ENCODE measurements around the gene RNF223. TPM values are rescaled to one million over a fixed set of nuclear protein-coding genes. Genes with fewer than 3 reads are reported as not detected.
"Not testable (repeated sequence)": the region's sequence is repeated elsewhere in the genome, so short reads cannot be mapped to it uniquely, and the experiment has no call there.

Gene RNF223
- total and polyA plus RNA-seq, 11 donors: not detected

DNA sequence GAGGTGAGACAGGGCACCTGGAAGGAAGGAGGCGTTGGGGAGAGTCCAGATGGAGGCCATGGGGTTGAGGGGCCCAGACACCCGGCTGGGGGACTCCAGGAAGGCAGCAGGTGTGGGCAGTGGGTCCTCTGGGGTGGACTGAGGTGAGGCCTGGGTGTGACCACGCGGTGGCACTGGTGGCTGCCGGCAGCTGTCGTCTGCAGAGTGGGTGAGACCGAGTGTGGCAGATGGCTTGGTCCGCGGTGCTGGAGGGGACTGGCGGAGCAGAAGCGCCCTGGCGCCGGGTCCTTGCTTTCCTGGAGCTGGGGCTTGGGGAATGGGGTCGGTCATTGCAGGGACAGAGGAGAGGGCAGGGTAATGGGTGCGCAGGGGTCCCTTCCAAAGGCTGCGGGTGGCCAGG, 41.7 kb downstream of the RNF223 start:
- no peaks in the 10 kb centered on the region for H3K36me3 ChIP-seq
- peaks cover 3 to 26% (median 14%) of the 10 kb centered on the region in 12 donors for H3K4me1 ChIP-seq
- H3K4me3 ChIP-seq: peak overlapping the region in 10 of 12 donors; percentile 31 to 61 (median 53)
- peaks cover 0 to 45% (median 0%) of the 10 kb centered on the region in 9 donors for H3K27me3 ChIP-seq
- intact Hi-C loops (cut with DNase I): loop anchor here in 4 of 10 donors (2.0 to 10.0 kb wide), 5 partner anchors 82 to 332 kb away; partner anchors contain the start of gene C1orf159 (in 1 of the 4)
- no peak for DNase-seq
- TF ChIP-seq, protein P1, sequence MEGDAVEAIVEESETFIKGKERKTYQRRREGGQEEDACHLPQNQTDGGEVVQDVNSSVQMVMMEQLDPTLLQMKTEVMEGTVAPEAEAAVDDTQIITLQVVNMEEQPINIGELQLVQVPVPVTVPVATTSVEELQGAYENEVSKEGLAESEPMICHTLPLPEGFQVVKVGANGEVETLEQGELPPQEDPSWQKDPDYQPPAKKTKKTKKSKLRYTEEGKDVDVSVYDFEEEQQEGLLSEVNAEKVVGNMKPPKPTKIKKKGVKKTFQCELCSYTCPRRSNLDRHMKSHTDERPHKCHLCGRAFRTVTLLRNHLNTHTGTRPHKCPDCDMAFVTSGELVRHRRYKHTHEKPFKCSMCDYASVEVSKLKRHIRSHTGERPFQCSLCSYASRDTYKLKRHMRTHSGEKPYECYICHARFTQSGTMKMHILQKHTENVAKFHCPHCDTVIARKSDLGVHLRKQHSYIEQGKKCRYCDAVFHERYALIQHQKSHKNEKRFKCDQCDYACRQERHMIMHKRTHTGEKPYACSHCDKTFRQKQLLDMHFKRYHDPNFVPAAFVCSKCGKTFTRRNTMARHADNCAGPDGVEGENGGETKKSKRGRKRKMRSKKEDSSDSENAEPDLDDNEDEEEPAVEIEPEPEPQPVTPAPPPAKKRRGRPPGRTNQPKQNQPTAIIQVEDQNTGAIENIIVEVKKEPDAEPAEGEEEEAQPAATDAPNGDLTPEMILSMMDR (IDR thresholded peaks at IDR 0.05): no peak
- no peak for TF ChIP-seq POLR2A (IDR thresholded peaks at IDR 0.05)
- ATAC-seq: peak; percentile 60 to 75 (median 66)
- WGBS, 4 donors: 33 to 52% (median 34%) methylated on average over 10 to 16 of the region's 16 CpGs
- H3K9me3 ChIP-seq: no peaks in the 10 kb centered on the region
- no peak overlapping the region for H3K27ac ChIP-seq

DNA sequence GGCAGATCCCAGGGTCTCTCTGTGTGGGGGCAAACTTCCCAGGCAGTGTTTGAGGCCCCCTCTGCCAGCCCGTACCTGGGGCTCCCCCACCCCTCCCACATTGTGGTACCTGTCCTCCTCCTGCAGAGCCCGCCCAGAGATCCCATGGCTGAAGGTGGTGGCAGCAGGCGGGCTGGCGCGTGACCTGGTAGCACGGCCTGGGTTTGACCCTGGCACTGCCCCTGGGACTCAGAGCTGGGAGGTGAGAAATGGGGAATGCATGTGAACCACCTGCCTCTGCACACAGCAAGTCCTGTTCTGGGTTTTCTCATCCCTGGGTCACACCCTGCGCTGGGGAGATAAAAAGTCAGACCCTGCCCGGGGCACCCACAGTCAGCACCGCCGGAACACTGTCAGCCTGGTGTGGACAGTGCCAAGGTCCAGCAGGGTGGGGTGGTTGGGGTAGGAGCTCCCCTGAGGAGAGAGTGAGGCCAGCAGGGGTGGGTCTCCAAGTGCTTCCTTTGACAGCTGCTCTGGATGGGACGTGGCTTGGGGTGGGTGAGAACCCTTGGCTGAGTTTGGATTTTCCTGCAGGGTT, 42.4 kb downstream of the RNF223 start:
- TF ChIP-seq, protein P1 (IDR thresholded peaks at IDR 0.05): no peak
- no peak for TF ChIP-seq POLR2A (IDR thresholded peaks at IDR 0.05)
- WGBS, 4 donors: 82 to 91% (median 85%) methylated on average over 3 to 11 of the region's 11 CpGs
- Histone ChIP-seq H3K36me3 (no peaks in the 10 kb centered on the region), H3K27me3 (peaks cover 0 to 40% (median 0%) of the 10 kb centered on the region in 9 donors), H3K27ac (no peak overlapping the region), H3K4me3 (no peak overlapping the region), H3K4me1 (peaks cover 3 to 31% (median 14%) of the 10 kb centered on the region in 12 donors), H3K9me3 (no peaks in the 10 kb centered on the region)
- DNase-seq (no peak), ATAC-seq (no peak)
- intact Hi-C loops (cut with DNase I): loop anchor here in 4 of 10 donors (2.0 to 10.0 kb wide), 5 partner anchors 83 to 333 kb away; partner anchors contain the start of gene C1orf159 (in 1 of the 4)

DNA sequence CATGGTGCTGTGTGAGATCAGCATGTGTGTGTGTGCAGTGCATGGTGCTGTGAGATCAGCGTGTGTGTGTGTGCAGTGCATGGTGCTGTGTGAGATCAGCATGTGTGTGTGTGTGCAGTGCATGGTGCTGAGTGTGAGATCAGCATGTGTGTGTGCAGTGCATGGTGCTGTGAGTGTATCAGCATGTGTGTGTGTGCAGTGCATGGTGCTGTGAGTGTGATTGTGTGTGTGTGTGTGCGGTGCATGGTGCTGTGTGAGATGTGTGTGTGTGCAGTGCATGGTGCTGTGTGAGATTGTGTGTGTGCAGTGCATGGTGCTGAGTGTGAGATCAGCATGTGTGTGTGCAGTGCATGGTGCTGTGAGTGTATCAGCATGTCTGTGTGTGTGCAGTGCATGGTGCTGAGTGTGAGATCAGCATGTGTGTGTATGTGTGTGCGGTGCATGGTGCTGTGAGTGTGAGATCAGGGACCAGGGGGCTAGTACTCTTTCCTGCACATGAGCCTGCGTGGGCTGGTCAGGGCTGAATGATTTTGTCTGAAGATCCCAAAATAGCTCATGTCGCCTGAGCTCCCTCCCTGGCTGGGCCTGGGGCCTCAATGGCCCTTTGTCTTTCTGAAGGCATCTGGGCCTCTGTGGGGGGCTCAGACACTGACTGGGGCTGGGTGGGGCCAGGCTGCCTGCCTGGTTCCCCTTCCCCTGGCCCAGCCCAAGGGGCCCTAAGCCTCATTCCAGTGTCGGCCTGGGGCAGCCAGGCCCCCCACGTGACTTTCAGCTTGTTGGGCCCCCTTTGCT, 43.0 kb downstream of the RNF223 start:
- 63 to 77% (median 75%) methylated on average over 6 to 7 of the region's 7 CpGs for WGBS, 4 donors
- not testable (repeated sequence) for ATAC-seq
- intact Hi-C loops (cut with DNase I): loop anchor here in 3 of 10 donors (5.0 to 10.0 kb wide), 4 partner anchors 84 to 334 kb away; partner anchors contain the start of gene C1orf159 (in 1 of the 3)

DNA sequence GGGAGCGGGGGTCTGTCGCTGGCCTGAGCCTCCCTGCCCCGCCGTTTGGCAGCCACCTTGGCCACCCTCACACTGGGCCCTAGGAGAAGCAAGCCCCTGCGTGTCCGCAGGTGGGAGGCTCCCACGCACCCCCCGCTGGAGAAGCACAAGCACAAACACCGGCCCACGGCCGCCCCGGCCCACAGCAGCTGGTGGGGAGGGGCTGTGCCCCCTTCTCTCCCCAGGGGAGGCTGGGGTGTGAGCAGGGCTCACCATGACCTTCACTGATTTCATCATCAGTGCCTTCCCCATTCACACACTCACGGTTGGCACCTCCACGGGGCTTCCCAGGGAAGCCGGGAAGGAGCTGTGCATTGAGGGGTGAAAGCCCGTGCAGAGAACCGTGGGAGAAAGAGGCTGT, 46.3 kb downstream of the RNF223 start:
- peaks cover 0 to 10% (median 0%) of the 10 kb centered on the region in 9 donors for H3K27me3 ChIP-seq
- no peak overlapping the region for H3K27ac ChIP-seq
- TF ChIP-seq, protein P1 (IDR thresholded peaks at IDR 0.05): no peak
- no peak for TF ChIP-seq POLR2A (IDR thresholded peaks at IDR 0.05)
- H3K36me3 ChIP-seq: no peaks in the 10 kb centered on the region
- H3K4me3 ChIP-seq: no peak overlapping the region
- peaks cover 0 to 47% (median 25%) of the 10 kb centered on the region in 12 donors for H3K4me1 ChIP-seq
- no peak for DNase-seq
- 84 to 89% (median 87%) methylated on average over 7 to 17 of the region's 17 CpGs for WGBS, 4 donors
- H3K9me3 ChIP-seq: no peaks in the 10 kb centered on the region
- ATAC-seq: no peak
- intact Hi-C loops (cut with DNase I): loop anchor here in 1 of 10 donors (5.0 kb wide), 1 partner anchor 35 kb away; no protein-coding TSS in a partner anchor

More for the DNA sequence above, 43.0 kb downstream of the RNF223 start:
- not testable (repeated sequence) for H3K36me3 ChIP-seq, H3K9me3 ChIP-seq, H3K4me3 ChIP-seq, H3K27ac ChIP-seq, DNase-seq
- Histone ChIP-seq H3K4me1 (peaks cover 3 to 38% (median 15%) of the 10 kb centered on the region in 12 donors), H3K27me3 (peaks cover 0 to 38% (median 0%) of the 10 kb centered on the region in 9 donors)
